ENCODE measurements around the gene DUS1L. TPM values are rescaled to one million over a fixed set of nuclear protein-coding genes. Genes with fewer than 3 reads are reported as not detected.

The DUS1L gene
- total RNA-seq = 100 to 1,000 TPM in 3 of 4 donors, 10 to 100 TPM in 1; 98.6 to 306 (median 132) TPM

GRCh38 chr17:82065638-82066303, at the start of gene DUS1L:
Gene DUS1L, minus strand, starts transcription at chr17:82065804. Its CDS starts 745 bp downstream, at chr17:82065059.
- no peaks in the 10 kb centered on the region for H3K9me3 ChIP-seq
- WGBS, 2 donors (ENCODE audit: low coverage in 1 of 2) = 25% methylated on average over 40 of the region's 88 CpGs; no CpG with 5 or more reads in 1 of the 2 donors
- no peaks in the 10 kb centered on the region for H3K36me3 ChIP-seq
- peak within 1 kb of the TSS; percentile 84 to 92 (median 90) for H3K27ac ChIP-seq
- in situ Hi-C loops (cut with MboI; ENCODE audit: low pct_ligation_motif_present in 1 of 4, low pct_unique_long_range_greater_than_20kb in 1 of 4, low sequenced_read_pairs in 3 of 4) = no loop called here
- DNase-seq = peak; percentile 67
- peaks cover 13 to 24% (median 23%) of the 10 kb centered on the region in 4 donors for H3K4me1 ChIP-seq
- TF ChIP-seq POLR2AphosphoS5 (IDR thresholded peaks at IDR 0.05) (peak in 2 of 3 donors; percentile 52 to 61), POLR2A (IDR thresholded peaks at IDR 0.05) (no peak), CTCF (IDR thresholded peaks at IDR 0.05) (peak in 1 of 5 experiments; percentile 8)
- intact Hi-C loops (cut with DNase I; ENCODE audit: low total_unique reads) = no loop called here
- H3K4me3 ChIP-seq = peak within 1 kb of the TSS; percentile 82 to 97 (median 92)
- H3K27me3 ChIP-seq = no peaks in the 10 kb centered on the region

GRCh38 chr17:82114872-82115271, 49.3 kb upstream of the DUS1L start:
- no peak for DNase-seq
- intact Hi-C loops (cut with DNase I; ENCODE audit: low total_unique reads) = no loop called here
- in situ Hi-C loops (cut with MboI; ENCODE audit: low pct_ligation_motif_present in 1 of 4, low pct_unique_long_range_greater_than_20kb in 1 of 4, low sequenced_read_pairs in 3 of 4) = no loop called here
- no peaks in the 10 kb centered on the region for H3K9me3 ChIP-seq
- H3K27ac ChIP-seq = no peak overlapping the region
- H3K4me3 ChIP-seq = no peak overlapping the region
- no peaks in the 10 kb centered on the region for H3K36me3 ChIP-seq
- no peak for TF ChIP-seq EP300 (IDR thresholded peaks at IDR 0.05; ENCODE audit: low read depth)
- no peak for TF ChIP-seq CTCF (IDR thresholded peaks at IDR 0.05)
- no peak for TF ChIP-seq POLR2AphosphoS5 (IDR thresholded peaks at IDR 0.05)
- TF ChIP-seq POLR2A (IDR thresholded peaks at IDR 0.05) = no peak
- no peaks in the 10 kb centered on the region for H3K27me3 ChIP-seq
- no peaks in the 10 kb centered on the region for H3K4me1 ChIP-seq
- WGBS, 2 donors (ENCODE audit: low coverage in 1 of 2) = 91% methylated on average over 8 of the region's 9 CpGs; no CpG with 5 or more reads in 1 of the 2 donors

- H3K4me1 ChIP-seq = no peaks in the 10 kb centered on the region
- in situ Hi-C loops (cut with MboI; ENCODE audit: low pct_ligation_motif_present in 1 of 4, low pct_unique_long_range_greater_than_20kb in 1 of 4, low sequenced_read_pairs in 3 of 4) = no loop called here
- DNase-seq = no peak
- no peak overlapping the region for H3K27ac ChIP-seq
- H3K36me3 ChIP-seq = no peaks in the 10 kb centered on the region
- H3K27me3 ChIP-seq = no peaks in the 10 kb centered on the region
- TF ChIP-seq CTCF (IDR thresholded peaks at IDR 0.05) (no peak), EP300 (IDR thresholded peaks at IDR 0.05; ENCODE audit: low read depth) (no peak), POLR2A (IDR thresholded peaks at IDR 0.05) (no peak), POLR2AphosphoS5 (IDR thresholded peaks at IDR 0.05) (no peak)
- WGBS, 2 donors (ENCODE audit: low coverage in 1 of 2) = 92 to 93% methylated on average over 5 to 10 of the region's 10 CpGs
- intact Hi-C loops (cut with DNase I; ENCODE audit: low total_unique reads) = no loop called here
- H3K9me3 ChIP-seq = no peaks in the 10 kb centered on the region
- H3K4me3 ChIP-seq = no peak overlapping the region
Observed at GRCh38 chr17:82114447-82114846, 48.8 kb upstream of the DUS1L start.

GRCh38 chr17:82113941-82114340, 48.3 kb upstream of the DUS1L start:
- TF ChIP-seq POLR2AphosphoS5 (IDR thresholded peaks at IDR 0.05) (no peak), POLR2A (IDR thresholded peaks at IDR 0.05) (no peak), CTCF (IDR thresholded peaks at IDR 0.05) (no peak), EP300 (IDR thresholded peaks at IDR 0.05; ENCODE audit: low read depth) (no peak)
- in situ Hi-C loops (cut with MboI; ENCODE audit: low pct_ligation_motif_present in 1 of 4, low pct_unique_long_range_greater_than_20kb in 1 of 4, low sequenced_read_pairs in 3 of 4) = no loop called here
- Histone ChIP-seq H3K4me1 (no peaks in the 10 kb centered on the region), H3K27me3 (no peaks in the 10 kb centered on the region), H3K36me3 (no peaks in the 10 kb centered on the region), H3K27ac (no peak overlapping the region), H3K4me3 (no peak overlapping the region), H3K9me3 (no peaks in the 10 kb centered on the region)
- no peak for DNase-seq
- intact Hi-C loops (cut with DNase I; ENCODE audit: low total_unique reads) = no loop called here
- WGBS, 2 donors (ENCODE audit: low coverage in 1 of 2) = 93 to 96% methylated on average over 4 to 13 of the region's 13 CpGs
